HG03280 (cell line): ENCODE results near the gene ATP1A1.

Experiments used
- ATAC-seq: cut with Tn5 transposase; IDR thresholded peaks from one replicate; pipeline ENCODE4 v1.9.1; 2021; ENCODE audit warnings: mild to moderate bottlenecking, moderate library complexity; ENCODE audit not compliant: unreplicated experiment

Gene ATP1A1

DNA sequence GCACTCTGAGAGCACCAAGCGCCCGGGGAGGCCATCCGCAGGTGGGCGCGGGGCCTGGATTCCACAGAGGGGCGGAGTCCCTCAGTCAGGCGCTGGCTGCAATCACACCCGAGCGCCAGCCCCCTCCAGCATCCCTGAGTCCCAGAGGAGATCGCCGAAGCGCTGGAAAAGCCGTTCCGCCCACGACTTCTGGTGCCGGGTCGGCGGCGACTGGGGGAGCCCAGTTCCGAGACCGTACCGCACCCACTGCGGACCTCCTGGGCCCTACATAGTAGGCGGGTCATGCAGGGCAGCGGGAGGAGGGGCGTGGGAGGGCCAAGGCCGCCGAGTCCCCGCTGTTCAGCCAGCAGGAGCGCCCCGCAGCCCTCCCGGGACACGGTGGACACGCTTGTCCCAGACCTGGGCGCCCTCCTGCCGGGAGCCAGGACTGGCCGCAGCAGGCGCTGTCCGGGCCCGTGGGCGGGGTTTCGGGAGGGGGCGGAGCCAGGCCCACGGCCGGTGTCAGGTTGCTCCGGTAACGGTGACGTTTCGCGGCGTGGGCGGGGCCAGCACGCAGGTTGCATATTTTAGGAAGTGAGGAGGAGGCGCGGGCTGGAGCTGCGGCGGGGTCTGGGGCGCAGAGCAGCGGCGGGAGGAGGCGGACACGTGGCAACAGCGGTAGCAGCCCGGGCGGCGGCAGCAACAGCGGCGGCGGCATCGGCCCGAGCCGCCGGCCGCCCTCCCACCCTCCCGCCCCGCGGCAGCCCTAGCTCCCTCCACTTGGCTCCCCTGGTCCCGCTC lies at the start of gene ATP1A1:
Gene ATP1A1, plus strand, starts transcription at position 594 of the 780 bp plus-strand sequence. CDS start 268 bp downstream, outside the sequence.
- ATAC-seq: peak; percentile 66

DNA sequence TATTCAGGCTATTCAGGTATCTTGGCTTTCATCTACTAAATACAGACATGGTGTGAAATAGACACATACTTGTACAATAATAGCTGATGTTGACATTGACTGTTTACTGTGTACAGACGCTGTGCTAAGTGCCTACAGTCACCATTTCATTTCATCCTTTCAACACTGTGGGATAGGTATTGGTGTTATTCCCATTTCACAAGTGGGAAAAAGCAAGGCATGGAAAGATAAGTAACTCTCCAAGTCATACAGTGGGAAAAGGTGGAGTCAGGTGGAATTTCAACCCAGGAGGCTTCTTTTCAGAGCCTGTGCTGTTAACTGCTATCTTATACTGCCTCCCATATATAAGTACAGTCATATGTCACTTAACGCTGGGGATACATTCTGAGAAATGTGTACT lies 49.6 kb upstream of the ATP1A1 start:
- ATAC-seq: no peak

DNA sequence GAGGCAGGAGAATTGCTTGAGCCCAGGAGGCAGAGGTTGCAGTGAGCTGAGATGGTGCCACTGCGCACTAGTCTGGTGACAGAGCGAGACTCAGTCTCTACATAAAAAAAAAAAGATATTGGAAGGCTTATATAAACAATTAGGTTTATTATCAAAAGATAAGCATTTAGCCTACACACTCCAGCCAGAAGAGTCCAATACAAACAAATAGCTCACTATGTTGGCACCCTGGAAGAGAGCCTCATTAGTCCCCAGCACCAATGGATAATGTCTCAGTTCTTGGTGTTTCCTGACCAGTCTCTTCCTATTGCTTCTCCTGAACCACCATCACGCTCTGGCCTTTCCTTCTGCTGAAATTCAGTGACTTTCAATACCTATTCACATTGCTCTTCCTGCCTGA lies 48.6 kb upstream of the ATP1A1 start:
- no peak for ATAC-seq

DNA sequence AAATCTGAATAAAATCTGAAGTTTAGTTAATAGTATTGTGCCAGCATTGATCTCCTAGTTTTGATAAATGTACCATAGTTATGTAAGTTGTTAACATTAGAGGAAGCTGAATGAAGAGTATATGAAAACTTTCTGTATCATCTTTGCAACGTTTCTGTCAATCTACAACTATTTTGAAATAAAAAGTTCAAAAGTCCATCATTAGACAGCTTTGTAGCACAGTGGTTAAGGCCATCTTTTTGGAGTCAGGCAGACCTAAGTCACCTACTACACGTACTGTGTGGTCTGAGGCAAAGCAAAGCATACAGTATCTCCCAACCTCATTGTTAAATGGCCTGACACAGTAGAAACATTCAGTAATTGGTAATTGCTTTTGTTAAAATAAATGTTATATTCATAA lies 47.9 kb upstream of the ATP1A1 start:
- no peak for ATAC-seq

GRCh38 chr1:116325922-116326321 lies 47.1 kb upstream of the ATP1A1 start:
- ATAC-seq: no peak

DNA sequence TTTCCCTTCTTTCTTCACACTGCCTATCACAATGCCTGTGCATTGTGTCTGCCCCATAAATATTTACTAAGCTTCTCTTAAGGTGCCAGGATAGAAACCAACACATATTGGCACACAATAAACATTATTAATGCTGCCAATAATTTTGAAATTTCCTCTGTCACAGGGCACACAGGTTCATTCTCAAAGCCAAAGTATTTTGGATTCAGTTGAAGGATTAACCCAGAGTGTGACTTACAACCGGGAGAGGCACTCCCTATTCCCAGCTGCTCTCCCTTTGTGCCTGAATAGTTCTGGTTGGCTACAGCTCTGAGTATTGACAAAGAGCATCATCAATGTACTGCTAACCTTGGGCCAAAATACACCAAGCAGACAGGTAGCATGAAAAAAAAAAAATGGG lies 46.6 kb upstream of the ATP1A1 start:
- no peak for ATAC-seq

DNA sequence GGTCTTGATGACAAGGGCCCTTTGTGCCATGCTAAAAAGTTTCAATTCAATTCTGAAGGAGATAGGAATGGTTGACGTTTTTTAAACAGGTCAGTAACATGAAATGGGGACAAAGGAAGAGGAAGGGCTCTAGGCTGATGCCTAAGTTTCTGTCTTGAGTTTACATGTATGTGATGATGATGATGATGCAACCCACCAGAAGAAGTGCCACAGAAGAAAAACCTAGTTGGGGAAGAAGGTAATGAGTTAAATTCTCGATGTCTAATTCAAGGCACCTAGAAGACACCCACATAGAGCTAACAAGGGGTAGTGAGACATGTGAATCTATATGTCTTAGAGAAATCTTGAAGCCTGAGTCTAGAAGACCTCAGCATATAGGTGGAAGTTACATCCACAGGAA lies 44.4 kb upstream of the ATP1A1 start:
- no peak for ATAC-seq

DNA sequence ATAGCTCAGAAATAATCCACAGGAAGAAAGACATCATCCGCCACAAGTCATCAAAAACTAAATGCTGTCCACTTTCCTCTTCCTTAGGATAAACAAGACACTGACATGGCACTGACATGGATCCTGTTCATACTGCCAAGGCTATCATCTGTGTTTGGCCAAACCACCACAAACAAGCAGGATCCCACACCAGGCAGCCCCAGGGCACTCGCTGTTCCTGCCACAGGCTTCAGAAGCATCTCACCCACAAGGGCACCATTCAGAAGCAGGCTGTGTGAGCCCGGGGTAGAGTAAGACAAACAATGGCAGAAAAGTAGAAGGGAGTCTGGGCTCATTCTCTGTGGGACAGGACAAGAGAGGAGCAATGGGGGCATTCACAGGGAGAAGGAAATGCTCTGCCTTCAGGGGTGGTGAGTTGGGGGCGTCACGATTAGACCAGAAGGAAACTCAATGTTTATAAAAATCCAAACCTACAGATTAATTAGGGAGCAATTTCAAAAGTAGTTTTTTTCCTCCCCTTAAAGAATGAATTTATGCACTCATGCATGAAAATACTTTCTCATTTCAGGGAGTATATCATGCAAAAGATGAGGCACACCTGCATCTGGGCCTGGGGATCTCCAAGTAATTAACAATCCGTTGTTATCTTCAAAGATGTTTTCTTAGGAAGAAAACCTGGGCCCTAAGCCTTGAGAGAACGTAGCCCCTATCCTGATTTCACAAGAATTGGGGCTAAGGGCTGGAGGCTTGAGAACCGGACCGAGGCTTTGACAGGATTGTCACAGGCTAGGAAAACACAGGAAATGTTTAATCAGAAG lies 43.3 kb upstream of the ATP1A1 start:
- ATAC-seq: no peak

- no peak for ATAC-seq
Measured at GRCh38 chr1:116330342-116330652, 42.7 kb upstream of the ATP1A1 start.

DNA sequence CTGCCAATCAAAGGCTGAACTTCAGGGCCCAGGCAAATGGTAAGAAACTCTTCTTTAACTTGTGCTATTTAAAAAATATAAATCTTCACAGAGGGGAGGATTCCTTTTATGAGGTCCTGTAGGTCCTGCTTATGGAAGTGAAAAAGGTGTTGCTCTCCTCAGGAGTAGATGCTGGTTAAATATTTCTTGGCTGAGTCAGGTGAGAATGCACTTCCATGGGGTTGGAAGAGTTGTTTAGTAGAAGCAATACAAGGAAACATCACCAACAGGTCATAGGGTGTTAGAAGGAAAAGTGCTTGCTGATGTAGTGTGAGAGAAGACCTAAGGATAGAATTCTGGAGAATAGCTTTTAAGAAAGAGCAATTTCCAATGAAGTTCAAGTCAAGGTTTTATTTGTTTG lies 42.2 kb upstream of the ATP1A1 start:
- no peak for ATAC-seq

- no peak for ATAC-seq
Measured at GRCh38 chr1:116331523-116331922, 41.5 kb upstream of the ATP1A1 start.

- ATAC-seq: no peak
Measured at GRCh38 chr1:116332451-116332850, 40.6 kb upstream of the ATP1A1 start.

DNA sequence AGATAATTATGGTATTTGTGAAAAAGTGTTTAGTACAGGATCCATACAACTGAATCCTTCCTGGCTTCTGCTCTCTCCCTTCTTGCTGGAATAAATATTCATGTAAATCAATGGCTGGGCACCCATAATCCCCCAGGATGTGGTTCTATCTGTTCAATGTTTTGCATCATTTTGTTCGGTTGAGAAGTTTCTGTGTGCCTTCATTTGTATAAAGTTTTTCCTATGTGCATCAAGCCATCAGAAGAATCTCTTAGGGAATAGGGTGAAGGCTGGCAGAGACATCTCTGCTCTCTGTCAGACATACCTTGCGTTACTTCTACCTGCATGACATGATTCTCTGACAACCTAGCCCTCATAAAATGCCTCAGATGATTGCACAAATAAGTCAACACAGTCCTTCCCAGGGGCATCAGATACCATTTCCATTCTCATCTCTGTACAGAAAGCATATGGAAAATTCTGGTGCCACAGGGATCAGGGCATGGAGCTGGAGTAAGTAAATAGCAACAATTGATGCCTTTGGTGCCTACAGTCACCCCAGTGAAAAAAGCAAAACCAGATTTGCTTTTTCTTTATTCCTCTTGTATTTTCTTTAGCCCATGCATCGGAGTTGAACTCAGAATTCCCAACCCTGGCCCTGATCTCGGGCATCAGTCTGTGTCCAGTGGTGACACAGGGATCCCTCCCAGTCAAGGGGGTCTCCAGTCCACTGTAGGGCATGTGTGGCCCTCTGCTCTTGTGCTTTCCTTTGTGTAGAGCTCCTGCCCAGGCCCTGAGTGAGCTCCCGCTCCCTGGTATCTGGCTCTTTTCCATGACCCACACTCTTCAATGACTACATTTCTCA lies 39.7 kb upstream of the ATP1A1 start:
- no peak for ATAC-seq

GRCh38 chr1:116334015-116334547 lies 39.0 kb upstream of the ATP1A1 start:
- no peak for ATAC-seq

GRCh38 chr1:116334868-116335635 lies 38.0 kb upstream of the ATP1A1 start:
- no peak for ATAC-seq

DNA sequence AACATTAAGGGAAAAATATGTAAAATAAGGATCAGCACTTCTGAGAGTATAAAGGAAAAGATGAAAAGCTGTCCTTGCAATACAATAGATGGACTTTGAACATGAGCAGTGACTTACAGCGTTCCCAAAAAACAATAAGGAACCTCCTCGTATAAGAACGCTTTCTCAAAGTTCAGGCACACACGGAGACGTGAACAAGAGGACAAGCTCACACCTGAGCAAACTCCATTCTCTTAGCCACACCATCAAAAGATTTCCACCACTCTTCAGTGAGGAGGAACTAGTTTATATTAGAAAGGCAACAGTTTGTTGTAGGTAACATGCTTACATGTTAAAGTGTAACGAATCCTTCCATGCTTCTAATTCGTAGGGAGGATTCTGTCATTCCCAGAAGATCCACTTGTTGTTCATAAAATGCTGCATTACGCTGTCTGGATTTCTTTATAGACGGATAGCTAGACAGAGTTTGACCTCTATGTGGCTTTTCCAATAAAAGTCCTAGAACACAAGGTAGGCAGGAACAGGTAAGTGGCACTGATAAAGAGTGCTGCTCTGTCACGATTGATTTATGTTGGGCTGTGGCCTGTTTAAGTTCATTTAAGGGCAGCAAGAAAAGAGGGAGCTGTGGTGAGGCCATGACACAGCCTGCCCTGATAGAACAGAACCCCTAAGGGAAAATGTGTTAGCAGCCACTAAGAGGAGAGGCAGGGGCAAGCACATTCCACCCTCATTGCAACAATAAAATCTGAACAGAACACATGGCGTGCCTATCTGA lies 37.0 kb upstream of the ATP1A1 start:
- ATAC-seq: no peak

- ATAC-seq: no peak
Measured at GRCh38 chr1:116337398-116337797, 35.6 kb upstream of the ATP1A1 start.

- ATAC-seq: no peak
Measured at GRCh38 chr1:116338400-116338799, 34.6 kb upstream of the ATP1A1 start.

DNA sequence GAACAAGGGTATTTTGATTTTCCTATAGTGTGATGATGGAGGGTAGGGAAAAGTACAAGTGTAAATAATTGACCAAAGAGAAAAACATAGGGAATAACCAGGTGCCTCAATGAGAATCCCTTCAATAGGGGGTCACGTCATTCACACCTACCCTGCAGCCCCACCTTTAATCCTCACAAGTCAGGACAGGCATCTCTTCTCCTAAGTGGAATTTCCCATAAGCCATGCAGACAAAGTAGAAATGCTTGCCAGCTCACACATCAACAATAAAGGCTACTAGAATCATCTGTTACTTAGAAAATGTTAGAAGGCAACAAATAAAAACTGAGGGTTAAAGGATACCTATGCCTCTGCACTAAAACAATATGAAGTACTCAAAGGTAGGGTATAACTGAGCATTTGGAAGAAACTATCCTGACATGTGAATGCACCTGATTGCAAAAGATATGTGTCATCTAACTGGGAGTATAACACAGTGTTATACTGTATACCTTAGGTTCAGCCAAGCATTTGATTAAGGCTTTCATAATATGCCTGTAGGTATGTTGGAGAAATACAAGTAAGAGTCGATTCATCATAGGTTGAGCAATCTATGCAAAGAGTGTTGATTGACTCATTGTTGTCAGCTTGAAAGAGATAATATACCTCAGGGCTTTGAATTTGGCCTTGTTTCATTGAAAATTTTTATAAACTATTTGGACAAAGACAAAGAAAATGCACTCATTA lies 32.4 kb upstream of the ATP1A1 start:
- no peak for ATAC-seq
